GM12878 (cell line): ENCODE data around the gene BZW1. TPM values are rescaled to one million over a fixed set of nuclear protein-coding genes. Genes with fewer than 3 reads are reported as not detected.

ENCODE experiments used
- ATAC-seq: fragments of 200-7000 bp; cut with Tn5 transposase; 3 replicates; pipeline ENCODE4 v1.9.1; 2020; ENCODE audit warnings: mild to moderate bottlenecking, moderate library complexity
- BruUV-seq: library from RNA; stranded (reverse); fragments of 400-500 nt; replicated peaks from 2 replicates; lab custom pipeline; 2021; lab: Mats Ljungman, UMichigan
- CTCF ChIA-PET: fragments of 300-600 bp; sonication (Branson Sonifier 250); formaldehyde crosslinking; extraction: SDS; loops from one replicate; lab custom pipeline; 2021; ENCODE audit warnings: inconsistent platforms; lab: Yijun Ruan, JAX
- POLR2A ChIA-PET: fragments of 350-600 bp; formaldehyde crosslinking; extraction: SDS; loops from one replicate; lab custom pipeline; 2021; ENCODE audit warnings: inconsistent platforms; lab: Charles Lee
- RAD21 ChIA-PET: fragments of 300-600 bp; sonication (Branson Sonifier 250); formaldehyde crosslinking; loops from one replicate; lab custom pipeline; 2023; ENCODE audit warnings: antibody characterized with exemption; ENCODE audit not compliant: unreplicated experiment; lab: Charles Lee
- SMC1A ChIA-PET: fragments of 300-600 bp; sonication (Branson Sonifier 250); formaldehyde crosslinking; loops from one replicate; lab custom pipeline; 2023; ENCODE audit not compliant: unreplicated experiment, uncharacterized antibody; lab: Charles Lee
- DNase-seq: peaks from one replicate; pipeline ENCODE4 v3.0.0-alpha.2; 2011; ENCODE audit warnings: low read depth, low spot score
- FAIRE-seq: peaks from 3 replicates; lab custom pipeline; 2011; peaks lifted over from hg19 to GRCh38; lab: Jason Lieb, UNC
- H2AFZ ChIP-seq: 2 replicates; pipeline ENCODE4 v1.6.0; 2011; ENCODE audit warnings: low read depth, low read length, control low read depth; ENCODE audit not compliant: control insufficient read depth
- H3K27ac ChIP-seq: 2 replicates; pipeline ENCODE4 v1.5.1; 2011; ENCODE audit warnings: control low read depth; ENCODE audit not compliant: control insufficient read depth, insufficient read depth
- H3K27me3 ChIP-seq, 2 experiments: replicated peaks in 1 of 2; 2 replicates each; pipeline versions ENCODE4 v1.6.0 to v1.6.1; 2011; ENCODE audit warnings: low read length in 1 of 2; ENCODE audit not compliant: control insufficient read depth in 2 of 2, insufficient read depth in 2 of 2
- H3K36me3 ChIP-seq, 2 experiments: 2 replicates each; pipeline ENCODE4 v1.5.1; 2011; ENCODE audit warnings: low read length in 1 of 2; ENCODE audit not compliant: control insufficient read depth in 2 of 2, insufficient read depth in 2 of 2
- H3K4me1 ChIP-seq: 2 replicates; pipeline ENCODE4 v1.6.1; 2011; ENCODE audit warnings: mild to moderate bottlenecking, low read length, moderate library complexity, mixed read lengths; ENCODE audit not compliant: control insufficient read depth, insufficient read depth
- H3K4me2 ChIP-seq: 2 replicates; pipeline ENCODE4 v1.6.0; 2011; ENCODE audit warnings: control low read depth; ENCODE audit not compliant: control insufficient read depth, insufficient read depth
- H3K4me3 ChIP-seq: fragments of 200-600 bp; sonication (generic); 2 replicates; pipeline ENCODE4 v1.5.1; 2016
- H3K79me2 ChIP-seq: 2 replicates; pipeline ENCODE4 v1.6.0; 2011; ENCODE audit warnings: low read length; ENCODE audit not compliant: control insufficient read depth, insufficient read depth
- H3K9ac ChIP-seq: 2 replicates; pipeline ENCODE4 v1.8.0; 2011; ENCODE audit warnings: low read length, control low read depth, mixed read lengths; ENCODE audit not compliant: control insufficient read depth, insufficient read depth
- H3K9me3 ChIP-seq: replicated peaks from 3 replicates; pipeline ENCODE4 v1.5.1; 2011; ENCODE audit warnings: mild to moderate bottlenecking, low read length; ENCODE audit not compliant: control insufficient read depth, insufficient read depth
- H4K20me1 ChIP-seq: 2 replicates; pipeline ENCODE4 v1.6.0; 2011; ENCODE audit not compliant: control insufficient read depth, insufficient read depth
- BACH1 ChIP-seq: fragments of 450-650 bp; IDR thresholded peaks from 2 replicates; pipeline ENCODE4 v1.6.1; 2017; ENCODE audit warnings: mild to moderate bottlenecking, borderline replicate concordance
- E2F4 ChIP-seq: IDR thresholded peaks from 2 replicates; pipeline ENCODE4 v1.6.1; 2012; ENCODE audit warnings: low read depth, low read length, improper control_type of control experiment
- E2F8 ChIP-seq: fragments of 450-650 bp; IDR thresholded peaks from 2 replicates; pipeline ENCODE4 v1.6.1; 2018; ENCODE audit warnings: mild to moderate bottlenecking, low read depth, moderate library complexity; ENCODE audit not compliant: partially characterized antibody
- ETV6 ChIP-seq, 2 experiments: fragments of 450-650 bp in 1 of 2; IDR thresholded peaks in 1 of 2; conservative IDR thresholded peaks in 1 of 2; 2 replicates each; pipeline ENCODE4 v1.6.1; 2014; ENCODE audit warnings: antibody characterized with exemption in 1 of 2, borderline replicate concordance in 1 of 2, low read depth in 1 of 2, mild to moderate bottlenecking in 1 of 2, moderate library complexity in 1 of 2
- HCFC1 ChIP-seq: fragments of 150-350 bp; IDR thresholded peaks from 2 replicates; pipeline ENCODE4 v1.6.1; 2014; ENCODE audit warnings: low read length
- POLR2A ChIP-seq: IDR thresholded peaks from 2 replicates; pipeline ENCODE4 v1.6.1; 2011; ENCODE audit warnings: low read depth, mild to moderate bottlenecking, low read length
- POLR2AphosphoS5 ChIP-seq: IDR thresholded peaks from 2 replicates; pipeline ENCODE4 v1.6.1; 2011; ENCODE audit warnings: mild to moderate bottlenecking, low read length, inconsistent platforms
- SREBF1 ChIP-seq: IDR thresholded peaks from 2 replicates; pipeline ENCODE4 v1.6.1; 2012; ENCODE audit warnings: mild to moderate bottlenecking, low read length
- WGBS: methylation state at CpG from one replicate; pipeline ENCODE4 v1.1.6; 2016; ENCODE audit warnings: low lambda C conversion rate; ENCODE audit not compliant: insufficient replicate concordance, insufficient coverage; ENCODE audit errors: missing lambda C conversion rate; 5-methylcytosine and 5-hydroxymethylcytosine counted together
- in situ Hi-C: fragments of 300-500 bp; cut with MboI; formaldehyde crosslinking; loops from 9 replicates; pipeline ENCODE4 v1.14.3; 2018; ENCODE audit warnings: mixed read lengths
- intact Hi-C: fragments of 100-400 bp; cut with micrococcal nuclease; formaldehyde crosslinking; loops from one replicate; pipeline ENCODE4 v1.14.2; 2022; ENCODE audit not compliant: unreplicated experiment
- polyA plus RNA-seq, 11 experiments: library from polyadenylated mRNA; depleted of rRNA in 4 of 11; unstranded in 6 of 11; stranded (reverse) in 5 of 11; fragments of >200 nt; fragmentation: Nextera tagmentation in 4 of 11; fragmentation: Illumina TruSeq in 1 of 11; extraction: Ambion mirVana in 4 of 11; extraction: Trizol in 1 of 11; gene quantifications; 1 replicate in 1 of 11; 2 replicates in 10 of 11; pipeline versions ENCODE4 v1.2.1 to v1.2.3, GENCODE V29; 2011 to 2016; ENCODE audit warnings: inconsistent platforms in 2 of 11, missing spikeins in 2 of 11, low read depth in 1 of 11
- total RNA-seq, 4 experiments: library from RNA; depleted of rRNA in 3 of 4; stranded (reverse); fragments of >200 nt in 3 of 4; fragmentation: Illumina TruSeq in 1 of 4; extraction: Trizol in 1 of 4; gene quantifications; 2 replicates each; pipeline versions ENCODE4 v1.2.1 to v1.2.3, GENCODE V29; 2013 to 2021

The BZW1 gene
- total and polyA plus RNA-seq, 10 of the 15 experiments (the other 5 are each of a cell fraction or from before 2014, with no cell fraction given) = 186 to 349 (median 269) TPM

- no peak for DNase-seq
- H3K9me3 ChIP-seq = no peaks in the 10 kb centered on the region
- no TSS peak for BruUV-seq
- intact Hi-C loops (no loop called here), in situ Hi-C loops (no loop called here)
- H3K9ac ChIP-seq = no peak overlapping the region
- no peak for TF ChIP-seq SREBF1
- TF ChIP-seq E2F4 = no peak
- peak; percentile 59 for TF ChIP-seq POLR2AphosphoS5
- FAIRE-seq = no peak
- no peaks in the 10 kb centered on the region for H3K4me1 ChIP-seq
- no peaks in the 10 kb centered on the region for H3K27me3 ChIP-seq
- H3K27ac ChIP-seq = no peak overlapping the region
- H3K79me2 ChIP-seq = no peaks in the 10 kb centered on the region
- ChIA-PET SMC1A (interaction anchor here (0.6 kb wide), 1 partner anchor 247 kb away, joined by 3 read pairs; no protein-coding TSS in a partner anchor), POLR2A (no interaction called here), RAD21 (no interaction called here), CTCF (interaction anchor here (0.5 kb wide), 1 partner anchor 82 kb away, joined by 4 read pairs; no protein-coding TSS in a partner anchor)
- H3K4me3 ChIP-seq = no peak overlapping the region
- WGBS = 89% methylated on average over 6 of the region's 6 CpGs
- H4K20me1 ChIP-seq = no peaks in the 10 kb centered on the region
- peaks cover 8 to 16% of the 10 kb centered on the region in 2 experiments for H3K36me3 ChIP-seq
- ATAC-seq = no peak
- no peak overlapping the region for H2AFZ ChIP-seq
- no peak overlapping the region for H3K4me2 ChIP-seq
Observed at GRCh38 chr2:200821686-200822245, 10.1 kb downstream of the BZW1 start.

- 97% methylated on average over 2 of the region's 2 CpGs for WGBS
- H3K9me3 ChIP-seq = no peaks in the 10 kb centered on the region
- ChIA-PET CTCF (interaction anchor here (1.3 to 2.0 kb wide), 2 partner anchors 11 to 115 kb away, joined by 4 to 5 read pairs; no protein-coding TSS in a partner anchor), SMC1A (interaction anchor here (0.9 to 1.2 kb wide), 4 partner anchors 14 to 25 kb away, joined by 3 to 4 read pairs (median 4); no protein-coding TSS in a partner anchor), RAD21 (interaction anchor here (0.7 kb wide), 1 partner anchor 14 kb away, joined by 4 read pairs; no protein-coding TSS in a partner anchor), POLR2A (no interaction called here)
- TF ChIP-seq HCFC1 = no peak
- TF ChIP-seq BACH1 = no peak
- no peak for TF ChIP-seq E2F8
- no peak for TF ChIP-seq ETV6 (conservative IDR thresholded peaks at IDR 0.05 in 1 of 2, IDR thresholded peaks at IDR 0.05 in 1 of 2; ENCODE audit: borderline replicate concordance in 1 of 2, low read depth in 1 of 2)
- 0 out of 2 replicates have a peak, but pooled peaks have one; percentile 33 for TF ChIP-seq POLR2A
- ATAC-seq (no peak; the same call in 2 of the 3 replicates), FAIRE-seq (no peak), DNase-seq (no peak)
- no peaks in the 10 kb centered on the region for H3K79me2 ChIP-seq
- intact Hi-C loops (no loop called here), in situ Hi-C loops (no loop called here)
- H3K9ac ChIP-seq = no peak overlapping the region
- H4K20me1 ChIP-seq = no peaks in the 10 kb centered on the region
- H2AFZ ChIP-seq = no peak overlapping the region
- no peak overlapping the region for H3K4me2 ChIP-seq
- no peaks in the 10 kb centered on the region; a peak in 1 of 4 replicates for H3K36me3 ChIP-seq
- H3K27ac ChIP-seq = no peak overlapping the region
- no peaks in the 10 kb centered on the region for H3K4me1 ChIP-seq
- H3K4me3 ChIP-seq = no peak overlapping the region
- H3K27me3 ChIP-seq = no peaks in the 10 kb centered on the region
- BruUV-seq = no TSS peak
Observed at GRCh38 chr2:200828104-200828503, 16.4 kb downstream of the BZW1 start.
